GM10266 (cell line): ENCODE measurements around the gene DENND1B.
A peak's percentile ranks its signal among the peaks of the same experiment; 100 is the strongest.

Experiments used
- DNase-seq: peaks from one replicate; pipeline ENCODE4 v3.0.0; 2012; ENCODE audit errors: extremely low spot score
- CTCF ChIP-seq: IDR thresholded peaks from 2 replicates; pipeline ENCODE4 v1.5.1; 2012; ENCODE audit warnings: mild to moderate bottlenecking, low read depth; ENCODE audit not compliant: control insufficient read depth, insufficient read depth; ENCODE audit errors: missing control alignments

The DENND1B gene

GRCh38 chr1:197614916-197615692 is 160.2 kb downstream of the DENND1B start:
- TF ChIP-seq CTCF = peak; percentile 55
- DNase-seq = no peak

GRCh38 chr1:197606168-197606845 is 169.0 kb downstream of the DENND1B start:
- DNase-seq = no peak
- TF ChIP-seq CTCF = no peak

GRCh38 chr1:197604302-197604701 is 171.0 kb downstream of the DENND1B start:
- no peak for TF ChIP-seq CTCF
- no peak for DNase-seq

GRCh38 chr1:197600751-197601150 is 174.5 kb downstream of the DENND1B start:
- DNase-seq = no peak
- no peak for TF ChIP-seq CTCF

GRCh38 chr1:197599789-197600188 is 175.5 kb downstream of the DENND1B start:
- no peak for TF ChIP-seq CTCF

GRCh38 chr1:197598935-197599334 is 176.3 kb downstream of the DENND1B start:
- no peak for DNase-seq

More at GRCh38 chr1:197599789-197600188, 175.5 kb downstream of the DENND1B start:
- DNase-seq = no peak

More at GRCh38 chr1:197598935-197599334, 176.3 kb downstream of the DENND1B start:
- TF ChIP-seq CTCF = no peak
